GM21529 (cell line): ENCODE data around the gene DCST2.

Experiments
- ATAC-seq: cut with Tn5 transposase; IDR thresholded peaks from one replicate; pipeline ENCODE4 v1.9.1; 2021; ENCODE audit not compliant: unreplicated experiment

DCST2 gene

GRCh38 chr1:155030243-155030795 lies 3.3 kb downstream of the DCST2 start:
- ATAC-seq = no peak

GRCh38 chr1:155029513-155030242 lies 3.9 kb downstream of the DCST2 start:
- ATAC-seq = no peak

- ATAC-seq = no peak
Measured at GRCh38 chr1:155026588-155026987, 7.0 kb downstream of the DCST2 start.

- ATAC-seq = no peak
Measured at GRCh38 chr1:155026154-155026553, 7.4 kb downstream of the DCST2 start.

- ATAC-seq = no peak
Measured at GRCh38 chr1:155024315-155024714, 9.3 kb downstream of the DCST2 start.

- ATAC-seq = no peak
Measured at GRCh38 chr1:155023627-155024026, 10.0 kb downstream of the DCST2 start.

GRCh38 chr1:155022927-155023236 lies 10.7 kb downstream of the DCST2 start:
- no peak for ATAC-seq

- ATAC-seq = no peak
Measured at GRCh38 chr1:155022136-155022926, 11.2 kb downstream of the DCST2 start.

GRCh38 chr1:155019377-155020245 lies 14.0 kb downstream of the DCST2 start:
- ATAC-seq = no peak

GRCh38 chr1:155018617-155019348 lies 14.8 kb downstream of the DCST2 start:
- no peak for ATAC-seq

- no peak for ATAC-seq
Measured at GRCh38 chr1:155017946-155018316, 15.7 kb downstream of the DCST2 start.

GRCh38 chr1:155017041-155017945 lies 16.3 kb downstream of the DCST2 start:
- peak; percentile 81 for ATAC-seq

- ATAC-seq = no peak
Measured at GRCh38 chr1:155016231-155016831, 17.2 kb downstream of the DCST2 start.

GRCh38 chr1:155015527-155016230 lies 17.9 kb downstream of the DCST2 start:
- no peak for ATAC-seq

- ATAC-seq = no peak
Measured at GRCh38 chr1:155014709-155015508, 18.7 kb downstream of the DCST2 start.

- no peak for ATAC-seq
Measured at GRCh38 chr1:155013632-155014031, 19.9 kb downstream of the DCST2 start.

GRCh38 chr1:155012776-155013602 lies 20.6 kb downstream of the DCST2 start:
- ATAC-seq = no peak
